ENCODE results near the gene ZNF362.
"Not testable (repeated sequence)": the region's sequence is repeated elsewhere in the genome, so short reads cannot be mapped to it uniquely, and the experiment has no call there.

The ZNF362 gene

DNA sequence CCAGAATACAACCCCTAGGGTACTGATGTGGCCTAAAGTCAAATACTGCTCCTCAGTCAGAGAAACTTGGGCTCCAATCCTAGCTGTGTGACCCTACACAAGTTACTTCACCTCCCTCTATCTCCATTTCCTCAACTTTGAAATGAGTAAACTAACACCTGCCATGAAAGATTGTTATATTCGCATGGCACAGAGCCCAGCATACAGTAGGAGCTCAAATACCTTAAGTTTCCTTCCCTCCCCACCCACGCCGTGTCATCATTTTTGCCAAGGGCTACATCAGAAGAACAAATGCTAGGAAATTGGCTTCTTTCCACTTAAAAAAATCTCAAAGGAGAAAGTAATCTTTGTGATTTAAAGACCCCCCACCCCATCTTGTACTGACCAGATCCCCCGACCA, 22.2 kb upstream of the ZNF362 start:
- no peak overlapping the region for H3K4me3 ChIP-seq (ENCODE audit: low read length)
- H3K9ac ChIP-seq (ENCODE audit: low read depth, low read length) = no peak overlapping the region
- no peaks in the 10 kb centered on the region for H3K9me3 ChIP-seq (ENCODE audit: insufficient read depth, low read depth, low read length)
- H3K36me3 ChIP-seq (ENCODE audit: insufficient read depth, low read depth, low read length) = no peaks in the 10 kb centered on the region
- H3K27me3 ChIP-seq (ENCODE audit: insufficient read depth, low read length) = no peaks in the 10 kb centered on the region
- H3K4me1 ChIP-seq (ENCODE audit: insufficient read depth, low read length) = no peaks in the 10 kb centered on the region
- no peak overlapping the region for H3K27ac ChIP-seq (ENCODE audit: low read length)

DNA sequence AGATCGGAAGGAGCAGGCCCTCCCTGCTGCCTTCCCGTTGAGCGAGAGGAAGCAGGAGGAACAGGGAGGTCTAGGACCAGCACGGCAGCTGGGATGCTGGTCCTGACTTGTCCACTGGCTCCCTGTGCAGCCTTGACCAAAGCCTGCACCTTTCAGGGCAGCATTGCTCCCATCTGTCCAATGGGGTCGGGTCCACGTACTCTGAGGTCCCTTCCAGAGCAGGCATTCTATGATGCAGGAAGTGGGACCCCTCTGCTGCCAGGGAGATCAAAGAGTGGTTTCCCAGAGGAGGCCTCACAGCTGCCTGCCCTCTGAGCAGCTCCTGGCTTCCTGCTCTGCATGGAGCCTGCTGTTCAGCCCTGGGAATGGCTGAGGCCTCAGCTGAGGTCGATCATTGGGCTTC, 21.7 kb upstream of the ZNF362 start:
- H3K9me3 ChIP-seq (ENCODE audit: insufficient read depth, low read depth, low read length) = no peaks in the 10 kb centered on the region
- no peak overlapping the region for H3K9ac ChIP-seq (ENCODE audit: low read depth, low read length)
- no peaks in the 10 kb centered on the region for H3K27me3 ChIP-seq (ENCODE audit: insufficient read depth, low read length)
- no peak overlapping the region for H3K27ac ChIP-seq (ENCODE audit: low read length)
- H3K4me3 ChIP-seq (ENCODE audit: low read length) = no peak overlapping the region
- no peaks in the 10 kb centered on the region for H3K36me3 ChIP-seq (ENCODE audit: insufficient read depth, low read depth, low read length)
- H3K4me1 ChIP-seq (ENCODE audit: insufficient read depth, low read length) = no peaks in the 10 kb centered on the region

DNA sequence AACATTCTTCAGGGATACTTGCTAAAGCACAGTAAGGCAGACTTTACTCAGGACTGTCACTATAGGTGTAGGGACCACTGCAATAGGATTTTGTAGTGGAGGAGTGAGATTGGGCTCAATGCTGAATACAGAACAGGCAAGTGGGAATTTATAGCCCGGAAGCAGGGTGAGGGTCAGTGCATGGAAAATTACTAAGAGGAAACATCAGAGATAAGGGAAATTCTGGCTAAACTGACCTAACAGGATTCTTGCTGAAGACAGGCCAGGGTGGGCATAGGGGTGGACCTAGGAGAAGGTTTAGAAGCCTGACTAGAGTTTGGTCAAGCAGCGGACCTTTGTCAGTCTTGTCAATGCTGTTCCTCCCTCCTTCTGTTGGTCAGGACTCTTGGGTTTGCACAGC, 20.8 kb upstream of the ZNF362 start:
- no peaks in the 10 kb centered on the region for H3K9me3 ChIP-seq (ENCODE audit: insufficient read depth, low read depth, low read length)
- H3K4me3 ChIP-seq (ENCODE audit: low read length) = no peak overlapping the region
- no peak overlapping the region for H3K9ac ChIP-seq (ENCODE audit: low read depth, low read length)
- H3K36me3 ChIP-seq (ENCODE audit: insufficient read depth, low read depth, low read length) = no peaks in the 10 kb centered on the region
- no peak overlapping the region for H3K27ac ChIP-seq (ENCODE audit: low read length)
- no peaks in the 10 kb centered on the region for H3K4me1 ChIP-seq (ENCODE audit: insufficient read depth, low read length)
- no peaks in the 10 kb centered on the region for H3K27me3 ChIP-seq (ENCODE audit: insufficient read depth, low read length)

DNA sequence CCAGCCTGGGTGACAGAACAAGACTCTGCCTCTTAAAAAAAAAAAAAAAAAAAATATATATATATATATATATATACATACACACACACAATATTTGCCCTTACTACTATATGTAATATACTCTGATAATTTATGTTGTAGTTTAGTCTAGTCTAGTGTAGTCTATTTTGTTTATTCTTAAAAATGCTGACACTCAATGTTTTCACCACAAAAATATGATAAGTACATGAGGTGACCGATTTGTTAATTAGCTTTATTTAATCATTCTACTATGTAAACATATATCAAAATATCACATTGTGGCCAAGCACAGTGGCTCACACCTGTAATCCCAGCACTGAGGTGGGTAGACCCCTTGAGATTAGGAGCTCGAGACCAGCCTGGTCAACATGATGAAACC, 19.8 kb upstream of the ZNF362 start:
- Histone ChIP-seq H3K9ac (ENCODE audit: low read depth, low read length) (no peak overlapping the region), H3K27me3 (ENCODE audit: insufficient read depth, low read length) (no peaks in the 10 kb centered on the region), H3K9me3 (ENCODE audit: insufficient read depth, low read depth, low read length) (no peaks in the 10 kb centered on the region), H3K4me1 (ENCODE audit: insufficient read depth, low read length) (no peaks in the 10 kb centered on the region), H3K4me3 (ENCODE audit: low read length) (no peak overlapping the region), H3K27ac (ENCODE audit: low read length) (no peak overlapping the region), H3K36me3 (ENCODE audit: insufficient read depth, low read depth, low read length) (no peaks in the 10 kb centered on the region)

DNA sequence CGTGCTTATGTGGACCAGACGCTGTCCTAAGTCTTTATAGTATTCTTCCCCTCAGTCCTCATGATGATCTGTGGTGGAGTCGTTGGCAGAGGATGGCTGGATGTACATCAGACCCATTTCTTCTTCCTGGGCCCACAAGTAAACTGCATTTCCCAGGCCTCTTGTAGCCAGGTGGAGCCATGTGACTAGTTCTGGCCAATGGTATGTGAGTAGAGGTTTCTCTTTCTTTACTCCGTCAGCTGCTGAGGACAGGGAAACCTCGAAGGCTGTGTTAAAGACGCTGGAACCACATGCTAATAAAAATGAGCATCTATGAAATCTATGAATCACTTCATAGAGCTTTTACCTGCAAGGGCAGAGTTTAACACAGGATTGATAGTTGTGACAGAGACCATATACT, 18.7 kb upstream of the ZNF362 start:
- no peaks in the 10 kb centered on the region for H3K36me3 ChIP-seq (ENCODE audit: insufficient read depth, low read depth, low read length)
- H3K4me3 ChIP-seq (ENCODE audit: low read length) = no peak overlapping the region
- H3K27me3 ChIP-seq (ENCODE audit: insufficient read depth, low read length) = no peaks in the 10 kb centered on the region
- no peaks in the 10 kb centered on the region for H3K4me1 ChIP-seq (ENCODE audit: insufficient read depth, low read length)
- no peak overlapping the region for H3K9ac ChIP-seq (ENCODE audit: low read depth, low read length)
- no peaks in the 10 kb centered on the region for H3K9me3 ChIP-seq (ENCODE audit: insufficient read depth, low read depth, low read length)
- H3K27ac ChIP-seq (ENCODE audit: low read length) = no peak overlapping the region

DNA sequence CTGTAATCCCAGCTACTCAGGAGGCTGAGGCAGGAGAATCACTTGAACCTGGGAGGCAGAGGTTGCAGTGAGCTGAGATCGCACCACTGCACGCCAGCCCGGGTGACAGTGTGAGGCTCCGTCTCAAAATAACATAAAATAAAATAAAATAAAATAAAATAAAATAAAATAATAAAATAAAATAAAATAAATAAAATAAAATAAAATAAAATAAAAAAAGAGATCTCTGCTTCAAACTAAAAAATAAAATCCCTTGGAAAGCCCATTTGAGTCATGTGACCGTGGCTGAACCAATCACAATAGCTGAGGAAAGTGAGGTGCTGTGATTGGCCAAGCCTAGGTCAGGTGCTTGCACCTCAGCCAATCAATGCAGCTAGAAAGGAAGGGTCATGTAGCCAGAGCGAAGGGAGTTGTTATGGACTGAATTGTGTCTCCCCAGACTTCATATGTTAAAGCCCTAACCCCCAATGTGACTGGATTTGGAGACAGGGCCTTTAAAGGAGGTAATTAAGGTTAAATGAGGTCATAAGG, 18.0 kb upstream of the ZNF362 start:
- H3K4me1 ChIP-seq (ENCODE audit: insufficient read depth, low read length); H3K9me3 ChIP-seq (ENCODE audit: insufficient read depth, low read depth, low read length); H3K27me3 ChIP-seq (ENCODE audit: insufficient read depth, low read length); H3K27ac ChIP-seq (ENCODE audit: low read length); H3K36me3 ChIP-seq (ENCODE audit: insufficient read depth, low read depth, low read length); H3K9ac ChIP-seq (ENCODE audit: low read depth, low read length); H3K4me3 ChIP-seq (ENCODE audit: low read length): not testable (repeated sequence)

DNA sequence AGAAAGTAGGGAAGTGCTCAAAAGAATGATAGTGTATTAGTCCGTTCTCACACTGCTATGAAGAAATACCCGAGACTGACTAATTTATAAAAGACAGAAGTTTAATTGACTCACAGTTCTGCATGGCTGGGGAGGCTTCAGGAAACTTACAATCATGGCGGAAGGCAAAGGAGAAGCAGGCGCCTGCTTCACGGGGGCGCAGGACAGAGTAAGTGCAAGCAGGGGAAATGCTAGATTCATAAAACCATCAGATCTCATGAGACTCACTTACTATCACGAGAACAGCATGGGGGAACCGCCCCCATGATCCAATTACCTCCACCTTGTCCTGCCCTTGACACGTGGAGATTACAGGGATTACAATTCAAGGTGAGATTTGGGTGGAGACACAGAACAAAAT, 16.9 kb upstream of the ZNF362 start:
- H3K36me3 ChIP-seq (ENCODE audit: insufficient read depth, low read depth, low read length); H3K4me3 ChIP-seq (ENCODE audit: low read length); H3K4me1 ChIP-seq (ENCODE audit: insufficient read depth, low read length): not testable (repeated sequence)

DNA sequence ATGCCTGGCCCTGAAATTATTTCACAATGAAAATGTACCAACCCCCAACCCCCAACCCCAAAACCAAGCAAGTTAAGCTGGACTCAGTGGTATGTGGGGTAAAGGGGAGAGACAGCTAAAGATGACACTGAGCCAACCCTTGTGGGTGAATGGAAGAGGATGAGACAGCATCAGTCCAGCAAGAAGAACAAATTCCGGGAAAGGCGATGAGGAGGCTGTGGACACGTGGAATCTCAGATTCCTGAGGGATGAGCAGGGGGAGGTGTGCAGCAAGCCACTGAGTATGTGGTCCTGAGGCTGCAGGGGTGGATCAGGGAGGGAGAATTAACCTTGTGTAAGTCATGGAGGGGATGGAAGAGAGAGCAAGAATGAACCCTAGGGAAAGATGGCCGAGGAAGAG, 14.4 kb upstream of the ZNF362 start:
- Histone ChIP-seq H3K9me3 (ENCODE audit: insufficient read depth, low read depth, low read length) (no peaks in the 10 kb centered on the region), H3K27ac (ENCODE audit: low read length) (no peak overlapping the region), H3K4me1 (ENCODE audit: insufficient read depth, low read length) (no peaks in the 10 kb centered on the region; the same call in 1 of the 2 replicates)

More for the DNA sequence above, 16.9 kb upstream of the ZNF362 start:
- not testable (repeated sequence) for H3K9me3 ChIP-seq (ENCODE audit: insufficient read depth, low read depth, low read length); H3K9ac ChIP-seq (ENCODE audit: low read depth, low read length); H3K27me3 ChIP-seq (ENCODE audit: insufficient read depth, low read length); H3K27ac ChIP-seq (ENCODE audit: low read length)

DNA sequence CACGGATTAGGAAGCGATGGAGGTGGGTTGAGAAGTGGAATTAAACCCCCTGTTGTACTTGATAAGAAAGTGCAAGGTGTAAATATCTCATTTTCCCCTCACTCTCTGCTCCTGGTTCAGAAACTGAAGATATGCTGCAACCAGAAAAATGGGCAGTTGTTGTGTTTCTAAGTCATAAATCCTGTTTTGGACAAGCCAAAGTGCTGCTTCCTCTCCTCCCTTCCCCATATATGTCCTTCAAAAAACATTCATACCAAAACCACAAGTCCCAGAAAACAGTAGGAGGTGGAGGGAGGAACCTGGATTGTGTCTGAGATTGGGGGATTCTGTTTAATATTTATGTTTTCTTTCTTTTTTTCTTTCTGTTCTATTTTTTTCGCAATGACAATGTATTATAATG, 13.6 kb upstream of the ZNF362 start:
- Histone ChIP-seq H3K27me3 (ENCODE audit: insufficient read depth, low read length) (no peaks in the 10 kb centered on the region), H3K9ac (ENCODE audit: low read depth, low read length) (no peak overlapping the region), H3K4me3 (ENCODE audit: low read length) (no peak overlapping the region), H3K36me3 (ENCODE audit: insufficient read depth, low read depth, low read length) (no peaks in the 10 kb centered on the region), H3K9me3 (ENCODE audit: insufficient read depth, low read depth, low read length) (no peaks in the 10 kb centered on the region), H3K27ac (ENCODE audit: low read length) (no peak overlapping the region), H3K4me1 (ENCODE audit: insufficient read depth, low read length) (peaks cover 2% of the 10 kb centered on the region; the same call in 1 of the 2 replicates)

More for the DNA sequence above, 14.4 kb upstream of the ZNF362 start:
- Histone ChIP-seq H3K4me3 (ENCODE audit: low read length) (no peak overlapping the region), H3K27me3 (ENCODE audit: insufficient read depth, low read length) (no peaks in the 10 kb centered on the region), H3K36me3 (ENCODE audit: insufficient read depth, low read depth, low read length) (no peaks in the 10 kb centered on the region), H3K9ac (ENCODE audit: low read depth, low read length) (no peak overlapping the region)

DNA sequence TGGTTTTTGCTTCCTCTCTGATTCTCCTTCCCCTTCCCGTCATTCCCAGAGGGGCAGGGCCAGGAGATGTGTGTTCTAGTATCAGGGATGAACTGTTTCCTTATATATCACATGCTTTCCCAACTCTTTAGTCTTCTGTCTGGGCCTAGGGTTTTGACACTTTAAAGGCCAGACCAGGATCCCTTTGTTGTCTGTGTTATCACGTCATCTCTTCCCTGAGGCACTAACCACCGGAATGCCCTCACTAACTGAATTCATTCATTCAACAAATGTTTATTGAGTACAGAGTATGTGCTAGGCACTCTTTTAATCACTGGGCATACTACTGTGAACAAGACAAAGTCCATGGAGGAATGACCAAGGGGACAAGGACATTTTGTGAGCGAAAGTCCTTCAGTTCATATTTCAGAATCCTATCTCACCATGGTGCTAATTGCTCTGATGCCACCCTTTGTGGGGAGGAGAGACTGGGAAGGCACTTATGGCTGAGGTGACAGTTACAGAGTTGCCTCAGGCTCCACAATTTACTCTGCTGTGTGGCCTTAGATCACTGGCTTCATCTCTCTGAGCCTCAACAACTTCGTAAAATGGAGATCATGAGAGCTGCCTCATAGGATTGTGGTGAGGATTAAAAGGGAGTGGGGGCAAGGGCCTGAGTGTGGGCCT, 12.0 kb upstream of the ZNF362 start:
- H3K27me3 ChIP-seq (ENCODE audit: insufficient read depth, low read length) = peaks cover 13% of the 10 kb centered on the region; the same call in 1 of the 2 replicates
- H3K27ac ChIP-seq (ENCODE audit: low read length) = no peak overlapping the region
- H3K4me3 ChIP-seq (ENCODE audit: low read length) = no peak overlapping the region
- H3K9ac ChIP-seq (ENCODE audit: low read depth, low read length) = no peak overlapping the region
- no peaks in the 10 kb centered on the region for H3K9me3 ChIP-seq (ENCODE audit: insufficient read depth, low read depth, low read length)
- no peaks in the 10 kb centered on the region for H3K36me3 ChIP-seq (ENCODE audit: insufficient read depth, low read depth, low read length)
- H3K4me1 ChIP-seq (ENCODE audit: insufficient read depth, low read length) = peaks cover 2% of the 10 kb centered on the region; the same call in 1 of the 2 replicates

DNA sequence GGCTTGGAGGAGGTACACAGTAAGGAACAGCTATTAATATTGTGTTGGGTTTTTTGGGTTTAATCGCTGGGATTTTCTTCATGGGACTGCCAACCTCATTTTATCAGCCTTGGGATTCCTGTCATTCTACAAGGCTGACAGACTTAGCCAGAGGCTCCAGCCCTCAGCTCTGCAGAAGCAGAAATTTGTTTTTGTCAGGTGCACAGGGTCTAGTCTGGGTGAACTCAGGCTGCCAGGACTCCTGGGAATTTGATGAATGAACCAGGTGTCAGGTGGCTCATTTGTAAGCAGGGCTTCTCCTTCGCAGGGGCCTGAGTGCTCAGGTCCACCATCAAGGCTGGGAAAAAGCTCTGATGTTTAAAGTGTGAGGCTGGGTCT, 11.5 kb upstream of the ZNF362 start:
- no peak overlapping the region for H3K9ac ChIP-seq (ENCODE audit: low read depth, low read length)
- no peak overlapping the region for H3K4me3 ChIP-seq (ENCODE audit: low read length)
- H3K4me1 ChIP-seq (ENCODE audit: insufficient read depth, low read length) = peaks cover 2% of the 10 kb centered on the region; the same call in 1 of the 2 replicates
- no peaks in the 10 kb centered on the region for H3K36me3 ChIP-seq (ENCODE audit: insufficient read depth, low read depth, low read length)
- H3K9me3 ChIP-seq (ENCODE audit: insufficient read depth, low read depth, low read length) = no peaks in the 10 kb centered on the region
- peaks cover 13% of the 10 kb centered on the region; the same call in 1 of the 2 replicates for H3K27me3 ChIP-seq (ENCODE audit: insufficient read depth, low read length)
- H3K27ac ChIP-seq (ENCODE audit: low read length) = no peak overlapping the region

DNA sequence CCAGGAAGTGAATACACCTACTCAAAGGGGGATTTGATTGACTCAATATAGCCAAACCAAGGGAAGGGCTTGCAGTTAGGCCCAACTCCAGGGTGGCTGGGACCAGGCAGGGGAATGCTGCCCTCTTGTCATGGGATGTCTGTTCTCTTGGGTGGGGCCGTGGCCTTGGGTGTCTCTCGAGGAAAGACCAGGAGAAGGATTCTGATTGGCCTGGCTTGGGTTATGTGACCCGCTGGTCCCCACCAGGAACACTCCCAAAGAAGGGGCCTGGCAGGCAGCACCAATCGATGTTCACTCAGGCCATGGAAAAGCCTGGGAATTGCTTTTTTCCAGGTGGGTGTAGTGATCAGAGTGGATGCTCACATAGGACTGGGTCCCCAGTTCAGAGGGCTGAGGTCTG, 10.1 kb upstream of the ZNF362 start:
- Histone ChIP-seq H3K4me3 (ENCODE audit: low read length) (no peak overlapping the region), H3K27ac (ENCODE audit: low read length) (no peak overlapping the region), H3K36me3 (ENCODE audit: insufficient read depth, low read depth, low read length) (no peaks in the 10 kb centered on the region), H3K27me3 (ENCODE audit: insufficient read depth, low read length) (peaks cover 13% of the 10 kb centered on the region; the same call in 1 of the 2 replicates), H3K9ac (ENCODE audit: low read depth, low read length) (no peak overlapping the region), H3K9me3 (ENCODE audit: insufficient read depth, low read depth, low read length) (no peaks in the 10 kb centered on the region), H3K4me1 (ENCODE audit: insufficient read depth, low read length) (peaks cover 2% of the 10 kb centered on the region; the same call in 1 of the 2 replicates)

Data from iPS-20b (cell line).